H1 (cell line): ENCODE data around the gene VWA7. TPM values are rescaled to one million over a fixed set of nuclear protein-coding genes. Genes with fewer than 3 reads are reported as not detected.
A peak's percentile ranks its signal among the peaks of the same experiment; 100 is the strongest.

Experiments
- CTBP2 ChIP-seq: IDR thresholded peaks from 2 replicates; pipeline ENCODE4 v1.7.0; 2011; ENCODE audit warnings: borderline replicate concordance, mild to moderate bottlenecking, moderate library complexity, mixed read lengths, low read length; ENCODE audit not compliant: insufficient read depth, insufficient read length
- JUN ChIP-seq: IDR thresholded peaks from 2 replicates; pipeline ENCODE4 v1.6.1; 2011; ENCODE audit warnings: low read depth, mild to moderate bottlenecking, improper control_type of control experiment, low read length
- JUND ChIP-seq: IDR thresholded peaks from 2 replicates; pipeline ENCODE4 v1.6.1; 2011; ENCODE audit warnings: mild to moderate bottlenecking, improper control_type of control experiment, low read length
- RXRA ChIP-seq: IDR thresholded peaks from 2 replicates; pipeline ENCODE4 v1.6.1; 2011; ENCODE audit warnings: low read depth, mild to moderate bottlenecking, low read length, moderate library complexity; ENCODE audit not compliant: insufficient read depth
- polyA plus RNA-seq, 7 experiments: library from polyadenylated mRNA; depleted of rRNA in 3 of 7; stranded (reverse) in 5 of 7; unstranded in 2 of 7; fragments of >200 nt in 5 of 7; fragments of 200-250 nt in 2 of 7; gene quantifications; 1 replicate in 5 of 7; 2 replicates in 1 of 7; 4 replicates in 1 of 7; pipeline versions ENCODE4 v1.2.1 to v1.2.3, GENCODE V29; 2011 to 2013; ENCODE audit warnings: missing spikeins in 2 of 7, mixed read lengths in 2 of 7
- total RNA-seq: library from RNA; stranded (reverse); fragmentation: NEBNext Ultra II Directional; extraction: Animal tissue kit (Norgen Biotek cat#: 25700); gene quantifications from 2 replicates; pipeline ENCODE4 v1.2.1, GENCODE V29; 2021

VWA7 gene
- total and polyA plus RNA-seq, 2 of the 8 experiments (the other 6 are each of a cell fraction or from before 2014, with no cell fraction given), result 0.82 to 2.1 TPM

DNA sequence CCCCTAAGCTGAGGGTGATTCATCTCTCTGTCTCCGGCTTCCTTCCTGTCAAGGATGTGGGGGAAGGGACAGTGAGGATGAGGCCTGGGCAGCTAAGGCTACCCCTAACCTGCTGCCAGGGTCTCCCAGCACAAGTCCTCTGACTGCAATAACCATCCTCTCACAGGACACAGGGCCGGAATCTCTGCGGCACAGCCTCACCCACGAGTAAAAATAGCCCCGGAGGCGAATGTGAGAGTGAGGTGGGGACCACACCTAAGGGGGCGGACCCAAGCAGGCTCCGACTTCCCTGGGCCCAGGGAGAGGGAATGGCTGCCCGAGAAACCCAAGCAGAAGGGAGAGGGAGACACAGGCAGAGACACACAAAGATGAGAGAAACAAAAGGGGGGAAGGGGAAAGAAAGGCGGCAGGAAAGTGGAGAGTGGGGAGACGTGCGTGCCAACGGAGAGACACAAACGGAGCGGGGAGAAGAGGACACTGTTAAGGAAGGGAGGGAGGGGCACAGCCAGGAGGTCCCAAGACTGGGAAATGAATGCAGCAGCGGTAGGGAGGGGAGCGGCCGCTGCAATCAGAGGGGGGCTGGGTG is 42.2 kb downstream of the VWA7 start (continued):
- TF ChIP-seq JUND (peak; percentile 97), JUN (peak; percentile 74), RXRA (no peak), CTBP2 (peak; percentile 91)
- TF ChIP-seq, all 59 proteins: peak for 11
